KOPT-K1 (cell line): Measurements from ENCODE around the gene TSPAN3.
A peak's percentile ranks its signal among the peaks of the same experiment; 100 is the strongest.

Experiments used
- H3K27ac ChIP-seq: fragments of 200-600 bp; sonication (generic); 2 replicates; pipeline ENCODE4 v1.5.1; 2016; ENCODE audit warnings: antibody characterized with exemption, mild to moderate bottlenecking, low read depth, low read length; ENCODE audit not compliant: poor library complexity, severe bottlenecking
- H3K36me3 ChIP-seq: fragments of 200-600 bp; sonication (generic); 2 replicates; pipeline ENCODE4 v1.5.1; 2017; ENCODE audit warnings: antibody characterized with exemption, mild to moderate bottlenecking, low read length, moderate library complexity; ENCODE audit not compliant: insufficient read depth
- H3K9me3 ChIP-seq: fragments of 200-600 bp; sonication (generic); 2 replicates; pipeline ENCODE4 v1.5.1; 2017; ENCODE audit warnings: antibody characterized with exemption, low read length, mild to moderate bottlenecking; ENCODE audit not compliant: insufficient read depth, poor library complexity, severe bottlenecking

TSPAN3 gene

GRCh38 chr15:77035999-77036471, 34.9 kb downstream of the TSPAN3 start:
- peaks cover 43% of the 10 kb centered on the region for H3K36me3 ChIP-seq
- no peak overlapping the region for H3K27ac ChIP-seq
- H3K9me3 ChIP-seq: peaks cover 9% of the 10 kb centered on the region

DNA sequence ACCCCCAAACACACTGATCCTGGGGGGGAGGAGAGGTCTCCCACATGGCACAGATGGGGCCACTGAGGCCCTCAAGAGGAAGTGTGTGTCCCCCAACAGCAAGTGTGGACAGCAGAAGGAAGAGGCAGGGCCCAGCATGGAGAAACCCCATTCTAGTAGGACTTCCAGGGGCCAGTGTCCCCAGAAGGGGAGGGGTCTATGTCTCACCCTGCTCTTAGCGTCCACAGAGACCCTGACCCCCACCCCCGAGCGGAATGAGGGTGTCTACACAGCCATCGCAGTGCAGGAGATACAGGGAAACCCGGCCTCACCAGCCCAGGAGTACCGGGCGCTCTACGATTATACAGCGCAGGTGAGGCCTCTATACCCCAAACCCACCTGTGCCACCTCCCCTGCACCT, 35.3 kb downstream of the TSPAN3 start:
- Histone ChIP-seq H3K27ac (no peak overlapping the region), H3K36me3 (peaks cover 40% of the 10 kb centered on the region), H3K9me3 (peaks cover 9% of the 10 kb centered on the region)

GRCh38 chr15:77034695-77035489, 36.0 kb downstream of the TSPAN3 start:
- Histone ChIP-seq H3K9me3 (peaks cover 9% of the 10 kb centered on the region), H3K36me3 (peaks cover 38% of the 10 kb centered on the region), H3K27ac (no peak overlapping the region)

- Histone ChIP-seq H3K27ac (no peak overlapping the region), H3K9me3 (peaks cover 9% of the 10 kb centered on the region), H3K36me3 (peaks cover 29% of the 10 kb centered on the region)
These were observed 36.9 kb downstream of the TSPAN3 start for GRCh38 chr15:77033729-77034671.

- Histone ChIP-seq H3K27ac (no peak overlapping the region), H3K9me3 (peaks cover 9% of the 10 kb centered on the region), H3K36me3 (peaks cover 26% of the 10 kb centered on the region)
These were observed 37.5 kb downstream of the TSPAN3 start for GRCh38 chr15:77033417-77033728.

GRCh38 chr15:77032647-77033416, 38.1 kb downstream of the TSPAN3 start:
- Histone ChIP-seq H3K36me3 (peaks cover 28% of the 10 kb centered on the region), H3K27ac (no peak overlapping the region), H3K9me3 (peaks cover 8% of the 10 kb centered on the region)

GRCh38 chr15:77032052-77032646, 38.8 kb downstream of the TSPAN3 start:
- Histone ChIP-seq H3K36me3 (peaks cover 26% of the 10 kb centered on the region), H3K27ac (peak overlapping the region; percentile 64), H3K9me3 (peaks cover under 1% of the 10 kb centered on the region)

GRCh38 chr15:77031376-77032050, 39.4 kb downstream of the TSPAN3 start:
- Histone ChIP-seq H3K9me3 (no peaks in the 10 kb centered on the region), H3K27ac (peak overlapping the region; percentile 64), H3K36me3 (peaks cover 19% of the 10 kb centered on the region)

GRCh38 chr15:77030928-77031375, 40.0 kb downstream of the TSPAN3 start:
- H3K36me3 ChIP-seq: peaks cover 14% of the 10 kb centered on the region; the same call in 1 of the 2 replicates
- H3K27ac ChIP-seq: peak overlapping the region; percentile 64
- no peaks in the 10 kb centered on the region for H3K9me3 ChIP-seq

- H3K9me3 ChIP-seq: no peaks in the 10 kb centered on the region
- peak overlapping the region; percentile 64 for H3K27ac ChIP-seq
- H3K36me3 ChIP-seq: peaks cover 10% of the 10 kb centered on the region; the same call in 1 of the 2 replicates
These were observed 40.6 kb downstream of the TSPAN3 start for GRCh38 chr15:77030048-77030927.

GRCh38 chr15:77029166-77030047, 41.5 kb downstream of the TSPAN3 start:
- Histone ChIP-seq H3K9me3 (no peaks in the 10 kb centered on the region), H3K36me3 (peaks cover 10% of the 10 kb centered on the region; the same call in 1 of the 2 replicates), H3K27ac (no peak overlapping the region)

DNA sequence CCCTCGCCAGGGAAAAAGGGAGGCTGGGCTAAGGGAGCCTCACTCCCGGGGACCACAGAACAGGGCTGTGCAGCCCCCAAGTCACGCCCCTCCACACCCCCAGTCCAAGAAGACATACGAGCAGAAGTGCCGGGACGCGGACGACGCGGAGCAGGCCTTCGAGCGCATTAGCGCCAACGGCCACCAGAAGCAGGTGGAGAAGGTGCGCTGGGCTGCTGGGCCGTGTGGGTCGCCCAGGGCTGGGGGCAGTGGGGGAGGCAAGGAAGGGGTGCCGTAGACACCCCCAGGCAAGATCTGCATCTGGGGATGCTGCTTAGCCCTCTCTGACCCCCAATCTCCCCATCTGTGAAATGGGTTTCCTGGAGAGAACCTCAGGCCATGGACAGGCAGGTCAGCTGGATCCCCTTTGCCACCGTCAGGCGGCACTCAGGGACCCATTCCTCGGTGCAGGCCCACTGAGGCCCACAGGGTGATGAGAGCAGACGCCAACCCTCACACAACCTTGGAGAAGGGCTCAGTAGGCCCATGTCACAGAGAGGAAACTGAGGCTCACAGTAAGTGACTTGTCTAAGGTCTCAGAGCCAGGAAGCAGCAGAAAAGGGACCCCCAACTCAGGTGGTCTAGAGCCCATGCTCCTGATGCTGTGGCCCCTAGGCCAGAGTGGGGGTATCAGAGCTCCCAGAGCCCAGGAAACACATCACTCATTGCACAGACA, 42.3 kb downstream of the TSPAN3 start:
- H3K27ac ChIP-seq: no peak overlapping the region
- peaks cover 10% of the 10 kb centered on the region; the same call in 1 of the 2 replicates for H3K36me3 ChIP-seq
- H3K9me3 ChIP-seq: no peaks in the 10 kb centered on the region
